OCI-LY3 (cell line): ENCODE measurements around the gene NBEA.

Experiments
- CTCF ChIP-seq: fragments of 200-600, 300-600 bp; sonication (generic); IDR thresholded peaks from 2 replicates; pipeline ENCODE4 v1.5.1; 2014; ENCODE audit warnings: antibody characterized with exemption, low read length, low read depth
- EZH2phosphoT487 ChIP-seq: fragments of 200-600 bp; shearing (Covaris generic); IDR thresholded peaks from 2 replicates; pipeline ENCODE4 v1.6.1; 2018; ENCODE audit warnings: antibody characterized with exemption, mixed run types, low read depth

GRCh38 chr13:35561540-35561939 lies 619.5 kb downstream of the NBEA start:
- TF ChIP-seq CTCF (no peak), EZH2phosphoT487 (no peak)
